Measurements from ENCODE around the gene PEX13.

- TF ChIP-seq CTCF (tag by site-specific recombination; IDR thresholded peaks at IDR 0.05) (no peak), ZNF76 (tag by site-specific recombination; IDR thresholded peaks at IDR 0.05; ENCODE audit: borderline replicate concordance, low read depth) (no peak), ZNF324 (tag by site-specific recombination; IDR thresholded peaks at IDR 0.05) (no peak), ZNF639 (tag by site-specific recombination; IDR thresholded peaks at IDR 0.05) (no peak), ZNF549 (tag by site-specific recombination; IDR thresholded peaks at IDR 0.05) (no peak), ZNF423 (tag by site-specific recombination; IDR thresholded peaks at IDR 0.05) (no peak), ZNF184 (tag by site-specific recombination; IDR thresholded peaks at IDR 0.05) (no peak), PATZ1 (tag by site-specific recombination; IDR thresholded peaks at IDR 0.05) (no peak), ZFP37 (tag by site-specific recombination; IDR thresholded peaks at IDR 0.05) (no peak), ZNF121 (tag by site-specific recombination; IDR thresholded peaks at IDR 0.05) (no peak), YY1 (tag by site-specific recombination; IDR thresholded peaks at IDR 0.05) (no peak), ZNF654 (tag by site-specific recombination; IDR thresholded peaks at IDR 0.05; ENCODE audit: low read depth) (no peak), ZNF18 (tag by site-specific recombination; IDR thresholded peaks at IDR 0.05) (no peak)
Measured at GRCh38 chr2:61045226-61045625, 27.7 kb downstream of the PEX13 start.
